HG02870 (cell line): ENCODE data around the gene LZTS2.
"Not testable (repeated sequence)": the region's sequence is repeated elsewhere in the genome, so short reads cannot be mapped to it uniquely, and the experiment has no call there.

Source experiments
- ATAC-seq: cut with Tn5 transposase; IDR thresholded peaks from one replicate; pipeline ENCODE4 v1.9.1; 2021; ENCODE audit warnings: mild to moderate bottlenecking, moderate library complexity; ENCODE audit not compliant: unreplicated experiment

LZTS2 gene

DNA sequence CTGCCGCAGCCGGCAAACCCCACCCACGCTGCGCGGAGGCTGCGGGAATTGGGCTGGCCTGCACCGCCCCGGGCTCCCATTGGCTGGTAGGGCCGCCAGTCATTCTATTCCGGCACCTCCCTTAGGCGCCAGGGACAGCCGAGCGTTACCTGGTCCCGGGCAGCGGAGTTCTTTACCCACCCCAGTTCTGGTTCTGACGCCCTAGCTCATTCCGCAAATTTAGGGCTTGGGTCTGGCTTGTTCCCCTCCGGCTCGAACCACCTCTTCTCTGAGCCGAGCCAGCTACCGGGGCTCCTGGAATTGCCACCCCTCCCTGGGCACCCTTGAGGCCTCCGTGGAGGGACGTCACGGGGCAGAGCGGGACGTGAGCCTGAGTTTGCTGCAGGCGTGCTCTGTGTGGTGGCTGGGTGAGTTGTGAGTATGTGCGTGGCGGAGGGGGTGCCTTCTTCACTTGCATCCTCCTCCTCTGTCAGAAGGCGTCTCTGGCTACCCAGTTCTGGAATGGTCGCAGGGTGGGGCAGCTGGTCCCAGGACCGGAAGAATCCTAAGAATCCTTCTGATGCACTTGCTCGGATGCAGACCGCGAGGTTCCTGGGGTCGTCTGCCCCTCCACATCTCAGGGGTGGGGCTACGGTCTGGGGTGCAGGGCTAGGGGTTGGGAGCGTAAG, 31.7 kb downstream of the LZTS2 start, which contains the start of the genes PDZD7 and SFXN3:
Gene PDZD7, minus strand, starts transcription at position 2 of the 668 bp plus-strand sequence. CDS start 910 bp downstream, outside the sequence.
Gene SFXN3, plus strand, starts transcription at position 107 of the 668 bp plus-strand sequence. CDS start 3,461 bp downstream, outside the sequence.
- peak; percentile 87 for ATAC-seq

DNA sequence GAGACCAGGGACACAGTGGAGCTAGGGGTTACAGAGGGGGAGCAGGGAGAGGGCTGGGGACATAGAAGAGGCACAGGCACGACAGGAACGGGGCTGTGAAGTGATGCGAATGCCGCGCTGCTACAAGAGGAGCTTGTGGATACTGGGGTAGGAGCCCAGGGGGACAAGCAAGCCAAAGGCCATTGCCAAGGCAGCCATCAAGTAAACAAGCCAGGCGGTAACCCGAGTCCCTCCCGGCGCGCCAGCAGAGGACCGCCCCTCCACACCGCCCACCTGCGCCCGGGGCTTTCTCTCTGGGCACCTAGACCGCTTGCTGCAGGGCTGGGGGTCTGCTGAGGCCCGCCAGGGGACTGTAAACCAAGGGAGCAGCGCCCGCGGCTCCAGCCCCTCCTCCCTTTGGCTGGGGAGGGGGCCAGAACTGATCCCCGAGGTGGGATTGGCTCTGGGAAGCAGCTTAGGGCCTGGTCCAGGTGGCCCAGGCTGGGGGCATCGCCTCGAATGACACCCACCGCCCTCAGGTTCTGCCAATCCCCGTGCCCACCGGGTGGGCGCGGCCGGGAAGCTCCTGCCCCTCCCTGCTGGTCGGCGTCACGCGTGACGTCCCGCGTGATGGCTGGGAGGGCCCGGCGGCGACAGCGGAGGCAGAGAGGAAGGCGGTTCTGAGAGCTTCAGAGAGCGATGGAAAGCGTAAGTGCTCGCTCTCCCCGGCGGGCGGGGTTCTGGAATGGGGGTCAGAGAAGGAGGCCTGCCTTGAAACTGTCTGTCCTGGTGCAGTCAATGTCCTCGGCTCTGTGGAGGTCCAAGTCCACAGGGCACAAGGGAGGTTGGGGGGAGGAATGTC, 32.4 kb downstream of the LZTS2 start:
- no peak for ATAC-seq

DNA sequence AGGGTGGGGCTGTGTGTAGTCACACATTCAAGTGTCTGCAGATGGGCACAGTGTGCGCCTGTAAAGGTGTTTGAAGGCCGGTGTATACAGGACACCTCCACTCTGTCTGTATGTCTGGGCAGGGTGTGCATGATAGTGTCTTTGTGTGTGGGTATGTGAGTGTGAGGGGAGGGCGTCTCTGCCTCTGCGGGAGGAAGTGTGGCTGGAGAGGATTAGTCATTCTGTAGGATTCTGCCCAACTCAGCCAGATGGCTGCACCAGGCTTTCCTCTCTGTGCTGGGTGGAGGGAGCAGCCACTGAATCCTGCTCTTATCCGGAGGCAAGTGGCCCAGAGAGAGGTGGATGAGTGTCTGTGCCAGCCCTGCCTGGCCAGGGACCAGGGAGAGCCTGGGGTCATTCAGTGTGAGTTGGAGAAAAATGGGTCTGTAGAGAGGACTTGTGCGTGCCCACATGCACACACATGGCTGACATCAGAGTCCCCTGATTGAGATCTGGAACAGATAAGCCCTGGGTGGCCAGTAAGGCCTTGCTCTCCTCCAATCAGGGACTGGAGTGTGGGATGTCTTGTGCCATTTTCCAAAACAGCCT, 33.1 kb downstream of the LZTS2 start:
- ATAC-seq, result no peak

DNA sequence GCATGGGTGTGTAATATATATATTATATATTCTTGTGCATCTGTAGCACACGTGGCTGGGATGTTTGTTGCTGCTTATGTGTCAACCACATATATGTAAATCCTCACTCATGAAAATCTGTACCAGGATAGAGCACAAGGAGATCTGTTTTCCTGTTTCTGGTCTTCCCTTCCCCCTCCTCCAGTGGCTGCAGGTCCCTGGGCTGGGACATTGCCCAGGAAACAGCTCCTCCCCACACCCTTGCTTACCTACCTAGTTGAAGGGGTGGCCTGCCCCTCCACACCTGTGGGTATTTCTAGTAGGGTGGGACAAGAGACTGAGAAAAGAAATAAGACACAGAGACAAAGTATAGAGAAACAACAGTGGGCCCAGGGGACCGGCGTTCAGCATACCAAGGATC, 33.7 kb downstream of the LZTS2 start:
- ATAC-seq, result no peak

DNA sequence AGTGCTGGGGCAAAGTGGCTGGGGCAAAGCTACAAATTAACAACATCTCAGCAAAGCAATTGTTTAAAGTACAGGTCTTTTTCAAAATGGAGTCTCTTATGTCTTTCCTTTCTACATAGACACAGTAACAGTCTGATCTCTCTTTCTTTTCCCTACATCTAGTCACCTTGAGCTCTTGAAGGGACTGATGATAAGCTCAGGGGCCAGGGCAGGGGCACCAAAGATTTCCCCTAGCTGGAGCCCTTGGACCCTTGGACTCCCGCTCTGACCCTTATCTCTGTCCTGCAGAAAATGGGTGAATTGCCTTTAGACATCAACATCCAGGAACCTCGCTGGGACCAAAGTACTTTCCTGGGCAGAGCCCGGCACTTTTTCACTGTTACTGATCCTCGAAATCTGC, 34.8 kb downstream of the LZTS2 start:
- not testable (repeated sequence) for ATAC-seq

DNA sequence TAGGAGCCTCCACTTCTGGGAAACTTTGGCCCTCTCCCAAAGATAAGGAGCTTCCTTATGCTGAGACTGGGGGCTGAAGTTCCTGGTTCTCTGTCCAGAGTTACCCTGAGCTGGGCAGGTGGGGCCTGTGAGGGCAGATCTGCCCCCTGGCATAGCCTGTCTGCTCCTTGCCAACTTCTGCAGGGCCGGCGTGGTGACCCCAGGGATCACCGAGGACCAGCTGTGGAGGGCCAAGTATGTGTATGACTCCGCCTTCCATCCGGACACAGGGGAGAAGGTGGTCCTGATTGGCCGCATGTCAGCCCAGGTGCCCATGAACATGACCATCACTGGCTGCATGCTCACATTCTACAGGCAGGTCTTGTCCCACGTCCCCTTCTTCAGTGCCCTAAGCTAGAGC, 35.7 kb downstream of the LZTS2 start:
- ATAC-seq, result no peak

DNA sequence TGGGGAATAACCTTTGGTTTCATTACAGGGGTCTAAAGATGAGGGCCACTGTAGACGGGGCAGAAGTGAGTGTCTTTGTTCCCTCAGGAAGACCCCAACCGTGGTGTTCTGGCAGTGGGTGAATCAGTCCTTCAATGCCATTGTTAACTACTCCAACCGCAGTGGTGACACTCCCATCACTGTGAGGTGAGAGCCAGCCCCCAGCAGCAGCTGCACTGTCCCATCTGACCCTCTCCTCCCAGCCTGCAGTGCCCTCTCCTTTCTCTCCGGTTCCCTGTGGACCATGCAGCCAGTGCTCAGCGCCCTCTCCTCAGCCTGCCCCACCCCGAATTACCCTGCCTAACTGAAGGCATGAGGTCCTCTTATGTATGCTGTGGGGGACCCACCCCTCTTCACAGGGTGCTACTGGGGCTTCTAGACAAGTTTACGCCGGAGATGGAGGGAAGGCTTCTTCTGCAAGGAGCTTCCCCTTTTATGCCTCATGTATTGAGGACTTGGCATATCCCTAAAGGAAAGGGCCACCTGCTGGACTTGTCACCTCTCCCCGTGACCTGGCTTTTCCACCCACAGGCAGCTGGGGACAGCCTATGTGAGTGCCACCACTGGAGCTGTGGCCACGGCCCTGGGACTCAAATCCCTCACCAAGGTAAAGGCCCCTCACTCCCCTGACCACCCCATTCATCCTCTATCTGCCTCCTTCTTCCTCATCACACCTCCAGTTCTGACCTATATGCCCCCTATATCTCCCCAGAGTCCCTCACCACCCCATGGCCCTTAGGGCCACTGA, 36.5 kb downstream of the LZTS2 start:
- ATAC-seq, result no peak

DNA sequence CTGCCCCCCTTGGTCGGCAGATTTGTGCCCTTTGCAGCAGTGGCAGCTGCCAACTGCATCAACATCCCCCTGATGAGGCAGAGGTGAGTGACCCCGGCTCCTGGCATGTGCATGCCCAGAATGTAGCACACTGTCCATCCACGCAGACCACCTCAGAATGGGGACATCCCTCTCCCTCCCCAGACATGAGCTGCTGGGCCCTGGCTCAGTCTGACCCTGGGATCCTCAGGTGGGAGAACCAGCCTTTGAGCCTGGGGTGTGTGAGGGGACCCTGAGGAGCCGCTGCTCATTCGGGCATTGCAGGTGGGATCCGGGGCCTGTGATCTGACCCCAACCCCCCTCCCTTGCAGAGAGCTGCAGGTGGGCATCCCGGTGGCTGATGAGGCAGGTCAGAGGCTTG, 37.1 kb downstream of the LZTS2 start:
- ATAC-seq, result no peak

DNA sequence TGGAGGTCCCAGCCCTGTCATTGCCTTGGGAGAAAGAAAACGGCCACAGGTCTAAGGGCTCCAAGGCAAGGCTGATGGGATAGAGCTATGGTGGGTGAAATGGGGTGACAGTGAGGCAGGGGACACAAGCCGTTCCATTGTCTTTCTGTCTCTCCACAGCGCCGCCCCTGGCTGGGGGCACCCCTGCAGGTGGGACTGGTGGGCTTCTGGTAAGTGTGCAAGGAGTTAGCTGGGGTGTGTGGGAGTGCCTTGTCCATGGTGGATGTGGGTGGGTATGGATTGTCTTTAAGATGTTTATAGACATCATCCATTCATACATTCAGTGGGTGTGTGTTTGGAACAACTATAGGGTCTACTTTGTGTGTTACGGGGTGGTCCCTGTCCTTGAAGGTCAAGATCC, 38.9 kb downstream of the LZTS2 start:
- no peak for ATAC-seq

DNA sequence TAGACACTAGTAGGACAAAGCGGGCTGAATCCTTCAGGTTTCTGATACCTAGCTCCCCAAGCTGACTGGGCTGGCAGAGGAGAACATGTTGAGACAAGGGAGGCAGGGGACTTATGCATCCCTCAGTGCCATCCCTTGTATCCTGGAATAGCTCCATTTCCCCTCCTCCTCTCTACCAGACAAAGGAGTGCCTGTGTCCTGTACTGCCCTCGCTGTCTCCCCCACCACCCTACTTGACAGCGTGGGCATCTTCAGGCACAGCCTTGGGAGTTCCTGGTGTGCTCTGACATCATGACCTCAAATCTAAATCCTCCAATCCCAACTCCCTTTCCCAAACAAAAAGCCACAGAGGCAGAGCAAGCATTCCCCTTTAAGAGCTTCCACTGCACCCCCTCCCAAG, 40.5 kb downstream of the LZTS2 start:
- no peak for ATAC-seq

DNA sequence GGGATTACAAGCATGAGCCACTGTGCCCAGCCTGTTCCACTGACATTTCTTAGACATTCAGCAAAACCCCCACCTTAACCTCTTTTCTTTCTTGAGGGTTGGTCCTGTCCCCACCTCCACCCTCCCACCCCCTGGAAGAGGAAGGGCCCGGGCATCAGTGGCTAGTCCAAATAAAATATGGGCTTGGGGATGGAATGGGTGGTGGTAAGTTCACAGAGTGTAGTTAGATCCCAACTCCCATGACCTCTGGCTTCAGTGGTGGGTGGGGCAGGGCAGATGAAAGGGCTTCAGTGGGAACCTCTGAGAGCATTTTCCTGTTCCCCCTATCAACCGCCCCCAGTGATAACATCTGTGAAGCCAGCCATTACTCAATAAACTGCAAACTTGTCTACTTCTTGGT, 41.2 kb downstream of the LZTS2 start:
- ATAC-seq, result no peak

DNA sequence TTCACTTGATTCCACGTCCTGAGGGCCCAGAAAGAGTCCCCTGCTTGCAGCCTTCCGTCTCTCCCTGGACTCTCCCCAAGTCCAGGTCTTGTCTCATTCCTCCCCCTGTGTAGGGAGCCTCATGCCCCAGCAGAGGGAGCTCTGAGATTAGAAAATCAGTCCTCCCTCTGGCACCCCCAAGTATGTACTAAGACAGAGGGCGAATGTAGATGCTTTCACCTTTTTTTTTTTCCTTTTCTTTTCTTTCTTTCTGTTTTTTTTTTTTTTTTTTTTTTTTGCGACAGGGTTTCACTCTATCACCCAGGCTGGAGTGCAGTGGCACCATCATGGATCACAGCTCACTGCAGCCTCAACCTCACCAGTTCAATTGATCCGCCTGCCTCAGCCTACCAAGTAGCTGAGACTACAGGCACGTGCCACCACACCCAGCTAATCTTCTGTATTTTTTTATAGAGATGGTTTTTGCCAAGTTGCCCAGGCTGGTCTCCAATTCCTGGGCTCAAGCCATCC, 41.7 kb downstream of the LZTS2 start:
- ATAC-seq, result peak; percentile 69

DNA sequence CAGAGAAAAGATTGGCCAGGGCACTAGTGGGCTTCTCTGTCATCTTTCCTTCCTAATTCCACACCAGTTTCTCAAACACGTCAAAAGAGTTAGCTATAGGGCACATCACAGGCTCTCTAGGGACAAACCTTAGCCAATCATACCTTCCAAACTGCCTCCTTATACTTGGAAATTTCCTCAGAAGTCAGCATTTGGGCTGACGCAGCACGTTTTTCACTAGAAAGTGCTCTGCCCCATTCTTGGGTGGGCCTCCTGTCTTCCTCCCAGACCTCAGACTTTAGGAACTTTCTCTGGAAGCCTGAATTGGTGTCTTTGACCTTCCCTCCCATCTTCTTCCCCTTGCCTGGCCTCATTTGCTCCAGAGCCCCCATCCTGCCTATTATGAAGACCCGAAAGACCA, 42.5 kb downstream of the LZTS2 start:
- no peak for ATAC-seq

DNA sequence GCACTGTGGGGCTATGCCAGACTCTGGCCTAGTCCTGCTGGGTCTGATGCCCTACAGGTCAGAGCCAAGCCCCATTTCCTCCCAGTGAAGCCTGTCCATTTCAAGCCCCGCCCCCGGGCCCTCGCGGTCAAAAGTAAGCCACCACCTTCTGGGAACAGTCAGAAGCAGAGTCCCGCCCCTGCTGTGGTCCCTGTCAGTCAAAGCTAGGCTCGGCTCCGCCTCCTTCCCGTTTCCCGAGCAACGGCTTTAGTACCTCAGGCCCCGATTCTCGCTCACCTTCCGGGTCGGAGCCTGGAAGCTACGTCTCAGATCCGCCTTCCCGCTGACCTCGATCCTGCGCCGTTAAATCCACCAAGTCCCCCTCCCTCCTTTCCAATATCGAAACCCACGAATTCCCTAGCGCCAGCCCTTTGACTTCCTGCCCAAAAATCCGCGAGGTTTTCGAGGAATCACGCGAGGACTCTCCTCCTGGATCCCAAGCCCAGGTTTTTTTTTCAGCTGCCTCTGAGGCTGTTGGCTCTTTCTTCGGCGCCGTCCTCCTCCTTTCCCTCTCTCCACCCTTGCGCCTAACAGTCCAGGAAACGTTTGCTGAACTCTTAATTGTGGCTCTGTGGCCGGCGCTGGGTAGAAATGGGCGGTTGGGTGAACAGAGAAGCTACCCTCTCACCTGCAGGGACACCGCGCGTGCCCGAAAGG, 43.2 kb downstream of the LZTS2 start:
- ATAC-seq, result peak; percentile 94

DNA sequence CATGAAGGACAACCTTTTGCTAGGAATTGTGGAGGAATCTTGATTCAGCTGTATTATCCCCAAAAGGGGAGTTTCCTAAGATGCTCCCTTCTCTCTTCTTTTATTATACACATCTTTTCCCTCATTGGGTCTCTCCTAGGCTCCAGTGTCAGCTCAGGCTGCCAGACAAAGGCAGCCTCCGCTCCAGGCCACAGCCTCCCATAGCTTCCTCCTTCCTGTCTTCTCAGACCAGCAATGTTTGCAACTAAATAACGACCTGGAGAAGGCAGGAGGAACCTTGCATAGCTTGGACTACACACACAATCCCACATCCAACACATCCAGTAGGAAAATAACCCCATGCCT, 43.7 kb downstream of the LZTS2 start:
- no peak for ATAC-seq

DNA sequence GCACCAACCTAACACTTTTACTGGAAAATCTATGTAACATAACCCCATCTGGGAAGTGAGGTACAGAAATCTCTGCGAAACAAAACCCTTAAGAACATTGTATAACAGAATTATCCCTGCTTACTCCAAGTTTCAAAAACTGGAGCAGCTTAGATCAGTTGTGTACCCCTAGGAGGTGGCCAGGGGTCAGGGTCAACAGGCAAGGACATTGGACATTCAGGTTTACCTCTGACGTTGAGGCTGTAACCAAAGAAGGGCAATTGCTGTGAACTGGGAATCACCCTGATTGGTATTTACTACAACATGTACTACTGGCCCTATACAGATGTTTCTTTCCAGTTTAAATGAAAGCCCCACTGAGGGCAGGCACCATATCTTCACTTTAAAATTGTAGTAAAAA, 44.5 kb downstream of the LZTS2 start:
- no peak for ATAC-seq

DNA sequence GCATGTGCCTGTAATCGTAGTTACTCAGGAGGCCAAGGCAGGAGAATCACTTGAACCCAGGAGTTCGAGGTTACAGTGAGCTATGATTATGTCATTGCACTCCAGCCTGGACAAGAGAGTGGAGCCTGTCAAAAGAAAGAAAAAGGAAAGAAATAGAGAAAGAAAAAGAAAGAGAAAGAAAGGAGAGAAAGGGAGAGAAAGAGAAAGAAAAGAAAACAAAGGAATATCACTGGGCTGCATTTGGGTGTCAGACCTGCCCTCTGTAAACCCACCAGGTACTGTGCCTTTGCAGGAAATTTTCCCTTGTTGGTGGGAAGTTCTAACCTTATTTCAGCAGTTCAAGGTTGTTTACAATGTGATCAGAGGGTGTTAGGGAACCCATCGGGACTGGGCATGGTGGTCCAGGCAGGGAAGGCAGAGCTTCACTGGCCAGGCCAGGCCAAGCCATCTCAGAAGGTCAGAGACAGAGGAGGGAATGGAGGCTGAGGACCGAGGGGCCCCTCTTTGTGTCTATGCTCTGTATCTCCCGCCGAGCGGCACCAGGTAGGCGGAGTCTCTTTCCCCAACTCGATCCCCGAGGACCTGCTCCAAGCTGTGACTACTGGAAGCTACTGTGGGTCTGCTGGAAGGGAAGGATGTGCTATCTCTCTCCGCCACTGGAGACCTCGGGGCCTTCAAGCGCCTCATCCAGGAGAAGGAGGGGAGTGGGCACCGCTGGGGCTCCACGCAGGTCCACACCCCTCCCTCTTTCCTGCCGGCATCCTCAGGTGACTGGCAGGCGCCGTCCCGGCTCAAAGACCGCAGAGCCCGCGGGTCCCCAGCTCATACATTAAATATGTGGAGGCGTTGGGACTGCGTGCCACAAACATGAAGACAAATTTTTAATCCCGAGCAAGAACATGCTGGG, 47.0 kb downstream of the LZTS2 start:
- no peak for ATAC-seq

DNA sequence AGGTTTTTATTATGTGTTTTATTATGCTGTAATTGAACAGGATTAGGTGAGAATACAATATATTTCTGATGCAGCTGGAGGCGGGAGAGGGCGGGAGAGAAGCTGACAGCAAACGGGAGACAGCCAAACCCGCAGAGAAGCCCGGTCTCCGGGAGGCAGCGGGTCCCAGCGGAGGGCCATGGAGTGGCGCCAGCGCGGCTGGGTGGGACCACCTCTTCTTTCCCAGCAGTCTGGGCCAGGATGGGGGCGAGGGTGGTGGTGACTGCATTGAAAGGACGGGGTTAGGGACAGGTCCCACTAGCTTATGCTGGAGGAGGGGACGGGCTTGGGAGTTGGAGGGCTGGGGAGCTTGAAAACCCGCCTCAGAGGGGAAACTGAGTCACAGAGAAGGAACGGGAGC, 47.7 kb downstream of the LZTS2 start:
- ATAC-seq, result no peak
